ENCODE measurements around the gene GUCD1.
"Not testable (repeated sequence)": the region's sequence is repeated elsewhere in the genome, so short reads cannot be mapped to it uniquely, and the experiment has no call there.

Gene GUCD1

DNA sequence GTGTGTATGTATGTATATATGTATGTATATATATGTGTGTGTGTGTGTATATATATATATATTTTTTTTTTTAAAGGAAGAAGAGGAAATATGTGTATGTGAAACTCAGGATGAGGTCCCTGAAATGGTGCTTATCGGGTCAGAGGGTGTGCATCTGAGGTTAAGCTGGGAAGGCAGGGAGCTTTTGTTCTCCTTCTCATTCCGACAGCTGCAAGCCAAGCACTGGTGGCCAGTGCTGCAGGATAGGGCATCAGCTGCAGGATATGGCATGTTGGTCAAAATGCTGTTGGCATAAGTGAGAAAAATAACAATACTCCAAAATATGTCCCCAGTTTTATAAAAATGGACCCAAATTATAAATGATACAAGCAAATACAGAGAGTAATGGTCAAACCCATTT is 8.3 kb upstream of the GUCD1 start:
- no peak for DNase-seq

GRCh38 chr22:24559471-24559870 is 4.5 kb upstream of the GUCD1 start:
- no peak for DNase-seq

DNA sequence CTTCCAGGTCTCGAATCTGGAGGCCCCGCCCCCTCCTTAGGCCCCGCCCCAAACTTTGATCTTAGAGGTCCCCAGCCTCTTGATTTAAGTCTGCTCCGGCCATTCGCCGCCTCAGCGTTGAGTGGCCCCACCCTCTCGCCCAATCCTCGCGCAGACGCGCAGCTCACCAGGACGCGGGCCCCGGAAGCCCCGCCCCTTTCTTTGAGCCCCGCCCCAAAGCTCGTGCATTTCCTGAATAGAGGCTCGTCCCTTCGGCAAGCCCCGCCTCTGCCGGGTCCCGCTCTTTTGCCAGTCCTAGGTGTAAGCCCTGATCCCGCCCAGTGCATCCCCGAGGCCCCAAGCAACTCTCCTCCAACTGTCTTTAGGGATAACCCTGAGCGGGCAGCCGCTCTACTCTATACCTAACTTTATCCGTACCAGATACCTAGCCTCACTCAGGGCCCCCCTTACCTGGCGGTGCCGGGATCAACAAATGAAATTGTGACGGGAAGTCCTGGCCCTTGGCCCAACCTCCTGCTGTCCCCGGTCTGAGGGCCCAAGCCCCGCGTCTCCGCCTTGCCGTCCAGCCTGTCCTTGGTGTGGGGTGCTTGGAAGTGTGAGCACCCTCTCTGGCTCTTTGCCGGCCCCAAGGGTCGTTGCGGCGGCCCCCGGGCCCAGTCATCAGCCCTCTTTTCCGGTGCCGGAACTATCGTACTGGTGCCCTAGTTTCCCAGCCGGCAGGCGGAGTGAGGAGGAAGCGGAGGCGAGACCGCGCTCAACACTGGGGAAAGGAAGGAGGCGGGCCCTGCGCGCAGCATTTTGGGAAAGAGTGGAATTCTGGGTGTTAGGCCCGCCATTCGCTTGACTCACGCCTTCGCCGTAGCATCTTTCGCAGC is 464 bp upstream of the GUCD1 start, which contains the start of gene SNRPD3:
Gene SNRPD3 (plus strand): TSS at position 835 of the 875 bp plus-strand sequence. CDS start 1,676 bp downstream, outside the sequence.
- DNase-seq, result peak; percentile 79

GRCh38 chr22:24553597-24554312 is 1.2 kb downstream of the GUCD1 start:
- no peak for DNase-seq

- not testable (repeated sequence) for DNase-seq
Observed at GRCh38 chr22:24552503-24553286, 2.2 kb downstream of the GUCD1 start.

- DNase-seq, result no peak
Observed at GRCh38 chr22:24550902-24551435, 4.0 kb downstream of the GUCD1 start.

DNA sequence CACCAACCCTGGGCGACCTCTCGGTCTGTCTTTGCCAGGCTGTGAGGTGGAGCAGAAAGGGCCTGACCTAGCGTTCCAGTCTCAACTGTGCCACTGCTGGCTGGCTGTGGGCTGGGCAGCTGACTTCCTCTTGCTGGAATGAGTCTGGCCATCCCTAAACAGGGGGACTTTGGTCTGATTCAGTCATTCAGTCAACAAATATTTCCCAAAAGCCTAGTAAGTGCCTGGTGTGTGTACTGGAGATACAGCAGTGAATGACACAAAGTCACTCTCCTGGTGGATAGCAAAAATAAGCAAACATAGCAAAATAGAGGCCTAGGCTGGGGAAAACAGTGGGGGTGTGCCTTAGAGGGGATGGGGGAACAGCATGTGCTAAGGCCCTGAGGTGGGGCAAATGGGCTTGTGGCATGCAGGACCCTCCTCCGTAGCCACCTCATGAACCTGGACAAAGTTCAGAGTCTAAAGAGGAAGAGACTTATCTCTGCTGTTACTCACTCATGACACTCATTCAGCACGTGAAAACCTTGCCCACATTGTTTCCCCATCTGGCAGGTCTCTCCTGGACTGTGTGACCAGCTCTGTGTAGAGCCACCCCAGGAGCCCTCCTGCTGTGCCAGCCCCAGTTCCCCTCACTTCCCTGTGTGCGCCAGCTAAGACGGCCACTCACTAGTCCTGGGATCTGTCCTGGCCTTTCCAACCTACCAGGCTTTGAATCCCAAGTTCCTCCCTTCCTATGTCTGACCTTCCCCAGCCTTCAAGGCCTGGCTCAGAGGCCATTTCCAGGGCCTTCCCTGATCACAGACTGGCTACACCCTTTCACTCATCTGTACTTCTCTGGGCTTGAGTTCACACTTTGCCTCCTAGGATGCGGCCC is 4.7 kb downstream of the GUCD1 start:
- DNase-seq, result no peak

DNA sequence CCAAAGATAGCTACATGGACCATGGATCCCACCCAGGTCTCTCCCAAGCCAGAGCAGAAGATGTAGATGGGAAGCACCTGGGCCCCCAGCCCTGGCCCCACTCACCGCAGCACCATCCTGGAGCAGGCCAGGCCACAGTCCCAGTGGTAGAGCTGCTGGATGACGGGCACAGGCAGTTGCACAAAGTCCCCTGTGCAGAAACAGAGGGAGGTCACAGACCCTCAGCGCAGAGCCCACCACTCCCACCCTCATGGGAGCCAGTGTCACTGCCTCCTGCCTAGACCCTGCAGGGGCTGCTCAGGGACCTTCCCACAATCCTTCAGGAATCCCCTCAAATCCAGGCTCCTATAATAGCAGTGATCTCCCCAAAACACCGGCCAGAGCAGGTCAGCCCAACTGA is 6.1 kb downstream of the GUCD1 start:
- DNase-seq, result no peak

GRCh38 chr22:24543679-24544243 is 11.2 kb downstream of the GUCD1 start:
- no peak for DNase-seq

DNA sequence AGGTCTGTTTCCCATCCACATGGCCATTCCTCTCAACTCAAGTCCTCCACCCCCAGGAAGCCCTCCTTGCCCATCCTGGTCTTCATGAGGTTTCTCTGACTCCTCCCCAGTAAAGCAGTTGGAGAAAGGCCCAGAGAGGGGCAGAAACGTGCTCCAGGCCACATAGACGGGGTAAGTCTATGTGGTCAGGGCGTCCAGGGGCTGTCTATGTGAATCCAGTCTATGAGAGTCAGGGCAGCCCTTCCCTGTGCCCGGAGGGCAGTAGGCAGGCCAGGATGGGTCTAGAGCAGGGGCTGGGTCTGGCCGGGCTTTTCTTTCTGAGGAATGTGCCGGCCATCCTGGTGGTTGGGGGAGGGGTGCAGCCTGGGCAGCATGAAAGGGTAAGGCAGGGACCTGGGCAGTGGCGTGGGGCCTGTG is 11.7 kb downstream of the GUCD1 start:
- DNase-seq, result no peak

GRCh38 chr22:24542641-24543040 is 12.3 kb downstream of the GUCD1 start:
- DNase-seq, result no peak

DNA sequence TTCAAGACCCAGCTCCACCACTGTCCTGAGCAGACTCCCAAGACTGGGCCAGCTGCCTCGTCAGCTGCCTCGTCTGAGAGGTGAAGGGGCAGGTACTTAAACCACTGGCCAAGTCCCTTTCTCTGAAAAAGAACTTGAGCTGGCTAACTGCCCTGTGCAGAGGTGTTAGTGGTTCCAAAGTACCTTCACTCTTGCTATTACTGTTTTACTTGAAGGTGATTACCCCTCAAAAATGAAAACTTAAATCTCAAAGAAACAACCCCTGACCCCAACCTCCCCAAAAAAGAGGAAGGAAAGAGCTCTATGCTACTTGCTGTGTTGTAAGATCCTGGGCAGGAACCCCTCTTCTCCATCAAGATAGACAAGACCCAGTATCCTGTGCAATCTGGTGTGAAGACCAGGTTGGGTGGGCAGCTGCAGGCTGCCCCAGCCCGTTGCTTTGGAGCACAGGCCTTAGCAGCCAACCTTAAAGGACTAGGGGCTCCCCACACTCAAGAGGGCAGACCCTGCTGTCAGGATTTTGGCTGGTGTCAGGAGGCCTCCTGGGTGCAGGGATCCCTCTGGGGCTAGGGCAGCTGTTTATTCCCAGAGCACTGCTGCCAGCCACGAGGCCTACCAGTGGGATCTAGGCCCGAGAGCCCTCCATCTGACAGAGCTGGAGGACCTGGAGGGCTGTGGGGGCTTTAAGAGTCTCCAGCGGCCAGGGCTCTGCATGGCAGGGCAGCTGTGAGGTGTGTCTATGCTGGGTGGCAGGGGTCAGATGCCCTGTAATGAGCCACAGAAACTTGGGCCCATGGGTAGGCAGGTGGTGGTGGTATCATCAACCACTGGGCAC is 13.0 kb downstream of the GUCD1 start:
- DNase-seq, result no peak

DNA sequence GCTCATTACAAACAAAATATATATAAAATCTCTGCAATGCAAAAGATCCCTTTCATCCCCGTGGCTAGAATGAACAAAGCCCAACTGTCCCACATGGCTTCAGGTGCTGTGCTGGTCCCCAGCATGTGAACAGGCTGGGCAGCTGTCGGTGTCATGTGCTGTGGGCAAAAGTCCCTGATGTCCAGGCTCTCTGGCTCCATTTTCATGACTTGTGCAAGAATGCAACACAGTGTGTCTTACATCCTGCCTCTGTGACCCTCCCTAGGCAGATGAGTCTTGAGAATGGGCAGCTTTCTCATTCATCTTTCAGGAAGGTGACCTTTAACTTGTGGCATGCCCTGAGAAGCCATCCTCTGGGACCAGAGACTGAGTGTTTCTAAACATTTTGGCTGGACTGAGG is 14.5 kb downstream of the GUCD1 start:
- DNase-seq, result no peak

GRCh38 chr22:24536089-24536488 is 18.8 kb downstream of the GUCD1 start:
- DNase-seq, result no peak

- no peak for DNase-seq
Observed at GRCh38 chr22:24535348-24535747, 19.6 kb downstream of the GUCD1 start.

- no peak for DNase-seq
Observed at GRCh38 chr22:24532075-24532474, 22.9 kb downstream of the GUCD1 start.

DNA sequence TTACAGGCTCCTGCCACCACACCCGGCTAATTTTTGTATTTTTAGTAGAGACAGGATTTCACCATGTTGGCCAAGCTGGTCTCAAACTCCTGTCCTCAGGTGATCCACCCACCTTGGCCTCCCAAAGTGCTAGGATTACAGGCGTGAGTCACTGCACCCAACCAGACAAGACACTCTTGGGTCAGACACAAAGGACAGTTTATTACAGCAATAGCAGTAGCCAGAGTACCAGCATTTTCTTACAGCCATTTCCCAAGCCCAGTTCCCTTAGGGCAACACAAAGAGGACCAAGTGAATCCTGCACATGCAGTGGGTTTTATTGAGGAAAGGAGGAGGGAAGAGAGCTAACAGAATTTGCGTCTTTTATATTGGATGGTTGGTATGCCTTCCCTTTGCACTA is 24.0 kb downstream of the GUCD1 start:
- not testable (repeated sequence) for DNase-seq

DNA sequence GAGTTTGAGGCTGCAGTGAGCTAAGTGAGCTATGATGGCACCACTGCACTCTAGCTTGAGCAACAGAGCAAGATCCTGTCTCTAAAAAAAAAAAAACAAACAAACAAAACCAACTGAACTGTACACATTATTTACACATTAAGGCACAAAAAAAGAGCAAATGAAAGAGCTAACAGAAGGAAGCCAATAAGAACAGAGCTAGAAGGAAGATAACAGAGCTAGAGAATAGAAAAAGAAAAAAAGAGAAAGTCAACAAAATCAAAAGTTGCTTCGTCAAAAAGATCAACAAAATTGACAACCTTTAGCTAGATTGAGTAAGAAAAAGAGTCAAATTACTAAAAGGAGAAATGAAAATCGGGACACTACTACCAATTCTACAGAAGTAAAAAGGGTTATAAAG is 25.0 kb downstream of the GUCD1 start:
- DNase-seq, result no peak

DNA sequence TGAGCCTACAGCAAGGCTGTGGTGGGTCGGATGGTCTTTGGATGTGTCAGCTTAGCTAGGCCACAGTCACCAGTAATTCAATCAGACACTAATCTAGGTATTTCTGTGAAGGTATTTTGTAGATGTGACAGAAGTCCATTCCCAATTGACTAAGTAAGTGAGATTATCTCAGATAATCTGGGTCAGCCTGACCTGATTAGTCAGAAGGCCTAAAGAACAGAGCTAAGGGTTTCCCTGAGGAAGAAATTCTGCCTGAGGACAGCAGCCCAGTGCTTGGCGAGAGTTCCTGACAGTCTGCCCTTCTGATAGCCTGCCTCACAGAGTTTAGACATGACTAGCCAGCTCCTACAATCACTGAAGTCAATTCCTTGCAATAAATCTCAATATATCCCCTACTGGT is 28.7 kb downstream of the GUCD1 start:
- no peak for DNase-seq

DNA sequence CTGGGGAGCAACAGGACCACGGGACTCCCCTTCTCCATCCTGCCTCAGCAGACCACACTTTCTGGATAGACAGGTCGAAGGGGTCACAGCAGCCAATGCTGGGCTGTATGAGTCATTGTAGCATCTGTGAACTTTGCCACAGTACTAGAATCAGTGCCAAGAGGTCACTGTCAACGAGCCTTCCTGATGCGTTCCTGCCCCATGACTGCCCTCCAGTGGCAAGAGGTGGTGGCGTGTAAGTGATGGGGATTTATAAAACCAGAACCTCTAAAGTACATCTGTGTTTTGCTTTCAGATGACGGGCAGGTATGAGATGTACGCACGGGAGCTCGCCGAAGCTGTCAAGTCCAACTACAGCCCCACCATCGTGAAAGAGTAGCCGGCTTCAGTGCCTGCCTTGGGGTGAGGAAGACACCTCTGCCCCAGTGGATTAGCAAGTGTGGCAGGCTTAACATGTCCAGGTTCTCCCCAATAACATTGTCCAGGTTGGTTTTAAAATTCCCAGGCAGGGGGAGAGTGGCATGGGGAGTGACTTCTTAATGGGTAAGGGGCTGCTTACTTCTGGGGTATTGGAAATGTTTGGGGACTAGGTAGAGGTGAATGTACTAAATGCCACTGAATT is 29.4 kb downstream of the GUCD1 start:
- no peak for DNase-seq

Data from DMS79 (cell line).